GM18868 (cell line): Measurements from ENCODE around the gene NUP98.
A peak's percentile ranks its signal among the peaks of the same experiment; 100 is the strongest.
"Not testable (repeated sequence)": the region's sequence is repeated elsewhere in the genome, so short reads cannot be mapped to it uniquely, and the experiment has no call there.

Experiments
- ATAC-seq: cut with Tn5 transposase; IDR thresholded peaks from one replicate; pipeline ENCODE4 v1.9.1; 2021; ENCODE audit warnings: mild to moderate bottlenecking, moderate library complexity; ENCODE audit not compliant: unreplicated experiment

Gene NUP98

DNA sequence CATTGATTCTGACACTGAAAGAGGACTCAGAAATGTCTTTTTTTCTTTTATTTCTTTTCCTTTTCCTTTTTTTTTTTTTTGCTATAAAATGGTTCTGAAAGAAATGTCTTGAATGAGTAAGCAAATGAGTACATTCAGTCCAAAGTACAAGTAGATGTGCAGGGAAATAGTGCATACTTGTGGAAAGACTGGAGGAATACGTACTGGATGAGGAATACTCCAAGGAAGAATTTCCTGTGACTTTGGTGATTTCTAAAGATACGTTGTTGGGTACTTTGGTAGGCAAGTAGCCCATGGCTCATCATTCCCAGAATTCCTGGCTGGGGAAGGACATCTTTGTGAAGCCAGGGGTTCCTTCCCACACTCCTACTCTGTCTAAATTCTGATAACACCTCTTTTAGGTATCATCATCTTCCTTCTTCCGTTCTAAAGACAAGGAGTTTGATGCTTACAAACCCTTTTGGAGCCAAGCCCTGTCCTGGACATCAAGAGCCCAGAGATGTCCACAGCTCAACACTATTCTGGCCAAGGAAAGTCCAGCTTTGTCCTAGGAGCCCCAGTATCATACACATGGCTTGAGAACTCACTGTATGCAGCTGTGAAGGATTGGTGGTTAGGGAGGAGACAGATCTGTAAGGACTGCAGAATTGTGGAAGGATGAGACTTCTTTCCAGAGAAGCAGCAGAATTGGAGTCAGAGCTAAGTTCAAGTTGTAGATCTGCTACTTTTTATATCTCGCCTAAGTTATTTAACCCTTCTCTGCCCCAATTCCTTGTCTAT lies 4.8 kb upstream of the NUP98 start:
- ATAC-seq: no peak

DNA sequence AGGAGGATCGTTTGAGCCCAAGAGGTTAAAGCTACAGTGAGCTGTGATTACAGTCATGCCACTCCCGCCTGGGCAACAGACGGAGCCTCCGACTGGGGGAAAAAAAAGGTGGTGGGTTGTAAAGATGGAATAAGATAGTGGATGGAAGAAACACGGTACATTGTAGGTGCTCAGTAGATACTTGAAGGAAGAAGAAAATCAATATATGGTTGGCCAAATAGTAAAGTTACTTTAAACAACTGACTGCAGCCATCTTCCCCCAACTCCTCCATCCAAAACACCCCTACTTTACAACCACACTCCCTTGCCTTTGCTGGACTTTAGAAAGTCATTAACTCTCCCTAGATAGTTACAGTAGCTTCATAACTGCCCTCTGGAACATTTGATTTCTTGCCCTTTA lies 2.5 kb upstream of the NUP98 start:
- ATAC-seq: no peak

DNA sequence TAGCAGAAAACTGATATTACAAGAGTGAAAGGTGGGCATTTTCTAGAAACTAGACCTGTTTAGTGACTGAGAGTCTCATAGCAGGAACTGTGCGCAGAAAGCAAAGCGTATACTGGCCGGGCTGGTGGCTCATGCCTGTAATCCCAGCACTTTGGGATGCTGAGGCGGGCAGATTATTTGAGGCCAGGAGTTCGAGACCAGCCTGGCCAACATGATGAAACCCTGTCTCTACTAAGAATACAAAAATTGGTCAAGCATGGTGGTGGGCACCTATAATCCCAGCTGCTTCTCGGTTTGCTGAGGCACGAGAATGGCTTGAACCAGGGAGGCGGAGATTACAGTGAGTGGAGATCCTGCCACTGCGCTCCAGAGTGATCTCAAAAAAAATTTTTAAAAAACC lies 1.8 kb upstream of the NUP98 start:
- no peak for ATAC-seq

DNA sequence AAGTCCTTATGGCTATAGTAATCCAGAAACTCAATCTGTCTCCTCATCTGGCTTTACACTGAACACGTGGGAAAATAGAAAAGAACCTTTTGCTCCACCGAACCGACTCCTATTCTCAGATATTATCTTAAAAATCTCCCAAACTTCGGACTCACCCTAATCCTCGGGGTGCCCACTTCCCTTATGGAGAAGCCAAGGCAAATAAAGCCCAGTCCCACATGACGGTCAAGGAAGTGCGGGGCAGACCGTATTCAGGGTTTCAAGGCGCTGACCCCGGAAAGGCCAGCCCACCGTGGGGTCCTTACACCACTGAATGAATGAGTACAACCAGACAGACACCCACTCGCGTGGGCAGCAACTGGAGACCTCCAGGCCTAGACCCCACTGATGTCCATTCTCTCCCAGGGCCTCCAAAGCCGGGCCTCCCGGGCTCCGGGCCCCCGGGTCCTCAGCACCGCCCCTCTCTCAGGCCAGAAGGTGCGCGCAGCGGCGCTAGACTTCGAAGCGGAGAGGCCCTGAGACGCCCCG lies 489 bp downstream of the NUP98 start:
- peak; percentile 29 for ATAC-seq

DNA sequence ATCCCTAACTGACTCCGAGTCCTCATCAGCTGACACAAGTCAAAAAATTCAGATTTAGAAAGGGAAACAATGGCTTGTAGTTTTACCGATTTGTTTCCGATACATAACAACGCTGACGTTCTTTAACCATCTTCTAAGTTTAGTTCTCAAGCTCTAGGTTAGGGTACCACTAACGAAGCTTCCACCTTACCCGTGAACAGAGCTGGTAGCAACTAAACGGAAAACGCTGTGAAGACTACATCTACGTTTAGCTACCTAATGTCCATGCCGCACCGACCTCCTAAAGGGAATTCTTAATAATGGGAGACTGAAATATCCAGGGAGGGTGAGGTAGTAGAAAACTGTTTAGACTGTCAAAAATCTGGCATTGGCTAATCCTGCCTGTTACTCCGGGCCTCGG lies 1.0 kb downstream of the NUP98 start:
- no peak for ATAC-seq

DNA sequence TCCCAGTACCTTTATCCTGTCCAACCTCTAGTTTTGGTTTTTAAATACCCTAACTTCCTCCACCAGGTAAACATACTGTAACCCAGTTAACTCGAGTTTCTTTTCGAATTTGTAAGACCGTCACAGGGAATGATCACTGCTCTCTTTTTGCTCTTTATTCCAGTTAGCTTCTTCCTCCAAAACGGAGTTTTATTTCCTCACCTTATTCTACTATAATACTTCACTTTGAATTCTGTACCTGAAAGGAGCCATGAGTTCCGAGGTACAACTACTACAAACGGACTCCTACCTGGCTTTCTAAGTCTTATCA lies 1.4 kb downstream of the NUP98 start:
- ATAC-seq: no peak

DNA sequence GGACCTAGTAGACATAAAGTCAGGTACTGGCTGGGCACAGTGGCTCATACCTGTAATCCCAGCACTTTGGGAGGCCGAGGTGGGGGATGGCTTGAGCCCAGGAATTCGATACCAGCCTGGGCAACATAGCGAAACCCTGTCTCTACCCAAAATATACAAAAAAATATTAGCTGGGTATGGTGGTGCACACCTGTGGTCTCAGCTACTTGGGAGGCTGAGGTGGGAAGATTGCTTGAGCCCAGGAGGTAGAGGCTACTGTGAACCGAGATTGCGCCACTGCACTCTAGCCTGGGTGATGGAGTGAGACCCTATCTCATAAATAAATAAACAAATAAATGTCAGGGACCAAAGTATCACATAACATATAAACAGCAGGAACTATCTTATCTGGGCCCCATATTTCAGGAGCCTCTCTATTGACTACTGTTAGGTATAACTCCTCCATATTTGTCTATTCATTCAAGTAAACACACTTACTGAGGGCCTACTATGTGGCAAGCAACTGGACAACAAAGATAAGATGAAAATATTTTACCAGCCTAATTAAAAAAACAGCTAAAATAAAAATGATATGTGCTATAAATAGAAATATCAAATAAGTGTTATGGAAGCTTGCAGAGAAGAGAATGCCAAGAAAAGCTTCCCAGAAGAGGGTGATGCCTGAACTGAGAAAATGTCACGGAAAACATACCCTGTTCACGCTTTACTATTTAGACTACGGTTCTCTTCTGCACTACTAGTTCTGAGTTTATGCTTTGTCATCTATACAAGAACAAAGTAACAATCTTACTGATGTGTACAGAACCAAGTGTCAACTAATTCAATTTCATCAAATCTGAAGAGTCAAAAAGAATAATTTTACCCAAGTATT lies 2.0 kb downstream of the NUP98 start:
- ATAC-seq: no peak

DNA sequence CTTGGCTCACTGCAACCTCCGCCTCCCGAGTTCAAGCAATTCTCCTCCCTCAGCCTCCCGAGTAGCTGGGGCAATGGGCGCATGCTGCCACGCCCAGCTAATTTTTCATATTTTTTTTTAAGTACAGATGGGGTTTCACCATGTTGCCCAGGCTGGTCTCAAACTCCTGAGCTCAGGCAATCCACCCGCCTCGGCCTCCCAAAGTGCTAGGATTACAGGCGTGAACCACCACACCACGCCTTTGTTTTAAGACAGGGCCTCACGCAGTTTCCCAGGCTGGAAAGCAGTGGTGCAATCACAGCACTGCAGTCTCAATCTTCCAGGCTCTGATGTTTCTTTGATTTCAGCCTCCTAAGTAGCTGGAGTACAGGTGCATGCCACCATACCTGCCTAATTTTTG lies 3.0 kb downstream of the NUP98 start:
- not testable (repeated sequence) for ATAC-seq

DNA sequence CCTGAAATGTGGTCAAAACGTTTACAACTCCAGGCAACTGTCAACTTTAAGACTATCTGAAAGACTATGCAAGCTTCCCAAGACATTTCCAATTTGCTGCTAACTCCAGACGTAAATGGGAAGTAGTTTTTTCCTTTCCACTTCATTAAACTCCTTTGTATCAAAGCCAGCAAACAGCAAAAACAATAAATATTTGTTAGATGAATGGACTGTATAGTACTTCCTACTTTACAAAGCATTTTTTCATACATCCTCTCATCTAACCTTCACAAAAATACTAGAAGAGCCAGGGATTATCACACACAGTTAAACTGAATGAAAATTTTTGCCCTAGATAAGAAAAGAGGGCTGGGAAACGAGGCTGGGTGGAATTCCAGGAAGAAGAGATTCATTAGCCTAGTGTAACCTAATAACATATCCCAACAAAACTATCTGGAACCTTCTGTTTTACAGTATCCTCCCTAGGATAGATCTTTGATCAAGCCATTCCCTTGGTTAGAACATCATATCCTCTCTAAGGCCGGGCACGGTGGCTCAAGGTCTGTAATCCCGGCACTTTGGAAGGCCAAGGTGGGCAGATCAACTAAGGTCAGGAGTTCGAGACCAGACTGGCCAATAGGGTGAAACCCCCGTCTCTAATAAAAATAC lies 10.4 kb downstream of the NUP98 start:
- no peak for ATAC-seq

DNA sequence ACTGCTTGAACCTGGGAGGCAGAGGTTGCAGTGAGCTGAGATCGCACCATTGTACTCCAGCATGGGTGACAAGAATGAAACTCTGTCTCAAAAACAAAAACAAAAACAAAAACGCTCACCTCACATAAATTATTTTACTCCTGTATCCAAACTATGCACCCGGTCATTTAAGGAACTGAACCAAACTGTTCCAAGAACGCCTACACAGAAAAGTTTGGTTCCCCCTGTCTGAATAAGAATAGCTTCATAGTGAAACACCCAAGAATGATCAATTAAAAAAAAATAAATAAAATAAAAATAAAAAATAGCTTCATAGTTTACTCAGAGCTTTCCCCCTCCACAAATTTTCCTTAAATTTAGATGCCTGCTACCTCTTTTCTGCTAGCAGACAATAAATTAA lies 13.7 kb downstream of the NUP98 start:
- no peak for ATAC-seq

DNA sequence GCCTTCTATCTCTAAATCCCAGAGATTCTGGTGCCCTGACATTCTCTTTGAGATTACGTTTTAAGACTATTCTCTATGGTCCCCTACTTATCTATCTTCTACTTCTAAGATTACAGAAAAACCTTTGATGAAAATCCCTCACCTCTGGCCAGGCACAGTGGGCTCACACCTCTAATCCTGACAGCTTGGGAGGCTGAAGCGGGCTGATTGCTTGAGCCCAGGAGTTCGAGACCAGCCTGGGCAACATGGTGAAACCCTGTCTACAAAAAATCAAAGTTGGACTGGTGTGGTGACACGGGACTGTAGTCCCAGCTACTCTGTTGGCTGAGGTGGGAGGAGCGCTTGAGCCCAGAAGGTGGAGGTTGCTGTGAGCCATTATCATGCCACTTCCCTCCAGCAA lies 14.4 kb downstream of the NUP98 start:
- ATAC-seq: no peak

DNA sequence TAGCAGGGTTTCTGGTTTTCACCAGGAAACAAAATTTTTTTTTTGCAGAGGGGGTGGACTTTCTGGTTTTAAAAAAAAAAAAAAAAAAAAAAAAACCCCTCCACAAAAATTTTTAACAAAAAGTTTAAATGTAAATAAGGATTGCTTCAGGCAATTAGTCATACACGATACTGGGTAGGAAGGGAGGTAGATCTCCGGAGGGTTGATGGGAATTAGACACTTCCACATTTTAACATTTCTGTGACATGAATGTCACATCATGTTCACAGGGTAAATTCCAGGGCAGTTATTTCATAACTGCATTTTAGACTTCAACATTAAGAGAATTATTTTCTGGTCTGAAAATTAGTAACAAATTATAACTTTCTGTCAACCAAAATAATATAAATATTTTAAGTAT lies 15.9 kb downstream of the NUP98 start:
- ATAC-seq: no peak

DNA sequence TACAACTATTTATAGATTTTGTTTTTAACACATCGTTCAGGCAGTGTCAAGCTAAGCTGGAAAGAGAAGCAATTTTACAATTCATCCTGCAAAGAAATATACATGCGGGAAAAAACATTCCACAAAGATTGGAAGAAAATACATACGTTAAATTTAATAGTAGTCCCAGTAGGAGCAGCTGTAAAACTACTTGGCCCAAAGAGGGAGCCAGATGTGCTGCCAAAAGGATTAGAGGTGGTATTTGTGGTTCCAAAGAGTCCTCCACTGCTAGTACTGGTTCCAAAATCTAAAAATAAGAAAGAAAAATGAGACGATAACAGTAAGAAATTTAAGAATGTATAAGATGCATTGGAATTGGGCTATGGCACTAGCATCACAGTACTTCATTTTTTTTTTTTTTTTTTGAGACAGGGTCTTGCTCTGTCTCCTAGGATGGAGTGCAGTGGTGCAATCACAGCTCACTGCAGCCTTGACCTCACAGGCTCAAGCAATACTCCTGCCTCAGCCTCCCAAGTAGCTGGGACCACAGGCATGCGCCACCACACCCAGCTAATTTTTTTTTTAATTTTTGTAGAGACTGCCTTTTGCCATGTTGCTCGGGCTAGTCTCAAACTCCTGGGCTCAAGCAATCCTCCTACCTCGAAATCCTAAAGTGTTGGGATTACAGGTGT lies 21.5 kb downstream of the NUP98 start:
- no peak for ATAC-seq

DNA sequence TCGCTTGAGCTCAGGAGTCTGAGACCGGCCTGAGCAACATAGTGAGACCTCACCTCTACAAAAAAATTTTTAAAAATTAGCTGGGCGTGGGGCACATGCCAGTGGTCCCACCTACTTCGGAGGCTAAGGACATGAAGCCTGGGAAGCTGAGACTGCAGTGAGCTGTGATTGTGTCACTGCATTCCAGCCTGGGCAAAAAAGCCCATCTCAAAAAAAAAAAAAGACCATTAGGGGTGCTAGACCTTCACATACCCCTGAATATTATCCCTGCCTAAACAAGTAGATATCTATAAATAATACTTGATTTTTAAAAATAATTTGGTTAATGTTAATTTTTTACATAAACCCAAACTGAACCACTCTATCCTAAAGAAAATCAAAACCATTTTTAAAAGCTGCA lies 24.2 kb downstream of the NUP98 start:
- ATAC-seq: no peak

DNA sequence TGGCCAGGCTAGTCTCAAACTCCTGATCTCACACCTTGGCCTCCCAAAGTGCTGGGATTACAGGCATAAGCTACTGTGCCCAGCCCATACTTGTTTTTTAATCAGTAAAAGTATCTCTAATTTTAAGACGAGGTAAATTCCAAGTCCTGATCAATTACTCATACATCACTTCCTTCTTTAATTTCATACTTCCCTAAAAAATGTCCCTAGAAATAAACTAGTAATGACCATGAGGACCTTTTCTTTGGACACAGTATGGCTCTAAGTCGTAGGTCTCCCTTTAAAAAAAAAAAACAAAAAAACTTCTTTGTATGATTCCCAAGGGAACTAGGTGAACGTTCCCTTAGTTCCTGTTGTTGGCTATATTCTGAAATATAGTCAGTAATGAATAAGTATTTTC lies 29.8 kb downstream of the NUP98 start:
- ATAC-seq: no peak

DNA sequence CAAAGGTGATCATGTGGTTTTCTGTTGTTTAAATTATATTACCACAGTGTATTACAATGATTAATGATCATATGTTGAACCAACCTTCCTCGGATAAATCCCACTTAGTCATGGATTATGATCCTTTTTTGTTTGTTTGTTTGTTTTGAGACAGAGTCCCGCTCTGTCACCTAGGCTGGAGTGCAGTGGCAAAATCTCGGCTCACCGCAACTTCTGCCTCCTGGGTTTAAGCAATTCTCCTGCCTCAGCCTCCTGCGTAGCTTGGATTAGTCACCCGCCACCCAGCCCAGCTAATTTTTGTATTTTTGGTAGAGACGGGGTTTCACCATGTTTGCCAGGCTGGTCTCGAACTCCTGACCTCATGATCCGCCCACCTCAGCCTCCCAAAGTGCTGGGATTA lies 30.5 kb downstream of the NUP98 start:
- ATAC-seq: not testable (repeated sequence)

DNA sequence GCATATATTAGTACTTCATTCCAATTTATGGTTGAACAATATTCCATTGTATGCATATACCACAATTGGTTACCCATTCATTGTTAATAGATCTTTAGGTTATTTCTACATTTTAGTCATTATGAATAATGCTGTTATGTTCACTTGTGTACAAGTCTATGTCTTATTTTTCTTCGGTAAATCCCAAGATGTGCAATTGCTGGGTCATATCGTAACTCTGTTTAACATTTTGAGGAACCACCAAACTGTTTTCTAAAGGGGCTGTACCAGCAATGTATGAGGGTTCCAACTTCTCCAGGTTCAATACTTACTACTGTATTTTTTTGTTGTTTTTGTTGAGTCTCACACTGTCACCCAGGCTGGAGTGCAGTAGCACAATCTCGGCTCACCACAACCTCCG lies 33.1 kb downstream of the NUP98 start:
- ATAC-seq: no peak

DNA sequence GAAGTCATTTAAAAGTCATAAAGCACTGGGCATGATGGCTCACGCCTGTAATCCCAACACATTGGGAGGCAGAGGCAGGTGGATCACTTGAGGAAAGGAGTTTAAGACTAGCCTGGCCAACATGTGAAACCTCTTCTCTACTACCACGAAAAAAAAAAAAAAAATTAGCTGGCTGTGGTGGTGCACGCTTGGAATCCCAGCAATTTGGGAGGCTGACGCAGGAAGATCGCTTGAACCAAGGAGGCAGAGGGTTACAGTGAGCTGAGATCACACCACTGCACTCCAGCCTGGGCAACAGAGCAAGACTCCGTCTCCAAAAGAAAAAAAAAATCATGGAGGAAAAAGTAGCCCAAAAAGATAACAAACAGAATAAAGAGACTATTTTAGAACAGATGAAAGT lies 42.2 kb downstream of the NUP98 start:
- ATAC-seq: no peak

DNA sequence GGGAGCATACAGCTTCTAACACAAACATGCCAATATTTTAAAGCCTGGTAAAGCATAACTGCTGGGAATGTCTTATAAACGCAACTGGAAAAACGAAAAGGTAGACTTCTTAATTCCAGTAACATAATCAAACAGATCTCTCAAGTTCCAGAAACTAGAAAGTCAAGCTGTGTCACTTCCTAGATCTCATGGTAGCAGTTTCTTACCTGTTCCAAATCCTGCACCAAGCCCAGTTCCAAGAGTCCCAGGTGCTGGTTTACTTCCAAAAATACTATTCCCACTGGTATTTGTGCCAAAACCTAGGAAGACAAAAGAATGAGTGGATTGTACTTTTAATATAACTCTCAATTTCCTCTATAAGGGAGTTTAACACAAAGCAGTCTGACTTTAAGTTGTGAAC lies 44.2 kb downstream of the NUP98 start:
- no peak for ATAC-seq

DNA sequence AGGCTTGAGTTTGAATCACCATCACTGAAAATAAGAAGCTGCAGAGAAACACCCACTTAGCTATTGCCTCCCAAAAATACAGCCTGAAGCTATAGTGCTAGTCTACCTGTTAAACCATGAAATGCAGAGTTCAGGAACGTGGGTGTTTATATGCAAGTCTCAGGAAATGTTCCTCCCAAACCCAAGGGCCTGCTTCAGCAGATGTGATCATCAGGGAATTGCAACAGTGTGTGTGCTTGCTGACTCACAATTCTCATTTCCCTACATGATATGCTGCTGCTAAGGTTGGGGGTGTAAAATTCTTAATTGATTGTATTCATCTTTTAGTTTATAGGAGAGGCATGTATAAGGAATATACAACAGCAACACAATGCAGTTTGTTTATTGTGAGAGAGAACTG lies 49.6 kb downstream of the NUP98 start:
- no peak for ATAC-seq

DNA sequence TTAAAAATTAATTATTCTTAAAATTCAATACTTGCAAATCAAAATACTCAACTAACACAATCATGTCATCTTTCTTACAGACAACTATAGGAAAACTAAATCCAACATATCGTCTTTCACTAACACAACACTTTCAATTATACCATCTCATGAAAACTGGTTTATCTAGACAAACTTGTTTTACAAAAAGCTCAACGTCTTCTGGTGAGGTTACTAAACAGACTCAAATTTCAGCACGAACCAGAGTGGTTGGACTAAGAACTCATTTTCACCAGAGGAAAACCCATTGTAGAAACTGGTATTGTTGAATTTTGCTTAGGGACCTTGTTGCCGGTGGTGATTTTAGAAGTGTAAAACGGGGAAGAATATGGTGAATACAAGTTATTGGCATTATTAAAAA lies 52.2 kb downstream of the NUP98 start:
- no peak for ATAC-seq
